HepG2 (cell line): ENCODE results near the gene MLXIPL. TPM values are rescaled to one million over a fixed set of nuclear protein-coding genes. Genes with fewer than 3 reads are reported as not detected.

Experiments
- ATAC-seq: fragments of 200-7000 bp; cut with Tn5 transposase; 3 replicates; pipeline ENCODE4 v1.9.1; 2020; ENCODE audit warnings: mild to moderate bottlenecking, moderate library complexity
- BruUV-seq: library from RNA; stranded (reverse); fragments of 400-500 nt; replicated peaks from 2 replicates; lab custom pipeline; 2021; lab: Mats Ljungman, UMichigan
- CTCF ChIA-PET: fragments of 300-600 bp; formaldehyde crosslinking; extraction: SDS; loops from one replicate; lab custom pipeline; 2021; ENCODE audit warnings: low total read pairs, inconsistent platforms, low intra/inter-chr PET ratio; lab: Yijun Ruan, JAX
- POLR2A ChIA-PET: fragments of 350-600 bp; sonication (Branson Sonifier 250); formaldehyde crosslinking; loops from one replicate; lab custom pipeline; 2020; ENCODE audit warnings: antibody characterized with exemption, inconsistent platforms; lab: Yijun Ruan, JAX
- DNase-seq: peaks from one replicate; pipeline ENCODE4 v3.0.0-alpha.2; 2015; ENCODE audit warnings: low spot score
- FAIRE-seq: peaks from 3 replicates; lab custom pipeline; 2011; peaks lifted over from hg19 to GRCh38; lab: Jason Lieb, UNC
- H2AFZ ChIP-seq: one replicate; pipeline ENCODE4 v1.6.1; 2011; ENCODE audit warnings: low read length, inconsistent platforms
- H3K27ac ChIP-seq: fragments of 300-600 bp; 3 replicates; pipeline ENCODE4 v1.8.0; 2011; ENCODE audit warnings: mixed run types, mild to moderate bottlenecking, mixed read lengths, low read length, inconsistent platforms; ENCODE audit not compliant: insufficient read depth; ENCODE audit errors: extremely low read length
- H3K27me3 ChIP-seq, 2 experiments: fragments of 200-600 bp in 1 of 2; 2 replicates in 1 of 2; 3 replicates in 1 of 2; pipeline versions ENCODE4 v1.6.0 to v1.8.0; 2011; ENCODE audit warnings: low read length in 2 of 2, mild to moderate bottlenecking in 2 of 2, moderate library complexity in 2 of 2, inconsistent platforms in 1 of 2; ENCODE audit not compliant: insufficient read depth in 2 of 2, control insufficient read depth in 1 of 2
- H3K36me3 ChIP-seq, 2 experiments: fragments of 200-600 bp in 1 of 2; replicated peaks in 1 of 2; 2 replicates in 1 of 2; 3 replicates in 1 of 2; pipeline versions ENCODE4 v1.5.1 to v1.8.0; 2011; ENCODE audit warnings: low read length in 2 of 2, inconsistent platforms in 1 of 2; ENCODE audit not compliant: insufficient read depth in 2 of 2, control insufficient read depth in 1 of 2
- H3K4me1 ChIP-seq: 2 replicates; pipeline ENCODE4 v1.5.1; 2012; ENCODE audit warnings: low read length, inconsistent platforms; ENCODE audit not compliant: insufficient read depth
- H3K4me2 ChIP-seq: 2 replicates; pipeline ENCODE4 v1.6.0; 2011; ENCODE audit warnings: low read depth, low read length, inconsistent platforms
- H3K4me3 ChIP-seq, 3 experiments: fragments of 200-600 bp in 1 of 3; sonication (generic), shearing (Covaris generic) in 1 of 3; replicated peaks in 1 of 3; 2 replicates each; pipeline ENCODE4 v1.5.1; 2011 to 2016; ENCODE audit warnings: low read length in 3 of 3, inconsistent platforms in 2 of 3, low read depth in 2 of 3, mild to moderate bottlenecking in 2 of 3, control low read depth in 1 of 3, mixed read lengths in 1 of 3; ENCODE audit not compliant: insufficient read depth in 1 of 3
- H3K79me2 ChIP-seq: one replicate; pipeline ENCODE4 v1.6.1; 2011; ENCODE audit warnings: low read length, inconsistent platforms; ENCODE audit not compliant: insufficient read depth
- H3K9ac ChIP-seq: 2 replicates; pipeline ENCODE4 v1.6.0; 2011; ENCODE audit warnings: mild to moderate bottlenecking, low read depth, low read length, inconsistent platforms; ENCODE audit not compliant: insufficient read depth
- H3K9me3 ChIP-seq: 2 replicates; pipeline ENCODE4 v1.5.1; 2012; ENCODE audit warnings: mild to moderate bottlenecking, low read length
- H4K20me1 ChIP-seq: 2 replicates; pipeline ENCODE4 v1.6.0; 2011; ENCODE audit warnings: inconsistent platforms, mild to moderate bottlenecking, low read length, moderate library complexity; ENCODE audit not compliant: insufficient read depth
- AGO2 ChIP-seq: fragments of 200-400 bp; formaldehyde crosslinking; optimal IDR thresholded peaks from 2 replicates; pipeline ENCODE3; 2017; ENCODE audit warnings: mild to moderate bottlenecking, low read depth, low read length, moderate library complexity
- RBFOX2 ChIP-seq: fragments of 200-400 bp; formaldehyde crosslinking; IDR thresholded peaks from 2 replicates; pipeline ENCODE4 v1.6.1; 2017; ENCODE audit warnings: low read depth, mild to moderate bottlenecking, low read length
- RXRB ChIP-seq: IDR thresholded peaks from 2 replicates; pipeline ENCODE4 v1.6.1; 2016; ENCODE audit warnings: borderline replicate concordance, missing genetic modification reagents, missing compliant biosample characterization
- ZBTB39 ChIP-seq: sonication (generic); formaldehyde crosslinking; IDR thresholded peaks from 2 replicates; pipeline ENCODE4 v1.5.0; 2020; ENCODE audit warnings: missing genetic modification reagents
- ZMAT3 ChIP-seq: sonication (generic); formaldehyde crosslinking; conservative IDR thresholded peaks from 2 replicates; pipeline ENCODE4 v1.7.0; 2021; ENCODE audit warnings: missing genetic modification reagents
- ZNF333 ChIP-seq: sonication (generic); formaldehyde crosslinking; IDR thresholded peaks from 2 replicates; pipeline ENCODE4 v1.4.0; 2020; ENCODE audit warnings: mild to moderate bottlenecking, missing genetic modification reagents, borderline replicate concordance
- ZNF512 ChIP-seq: sonication (generic); formaldehyde crosslinking; IDR thresholded peaks from 2 replicates; pipeline ENCODE4 v1.4.0; 2020; ENCODE audit warnings: mild to moderate bottlenecking, missing genetic modification reagents
- WGBS: methylation state at CpG from one replicate; pipeline ENCODE4 v1.1.6; 2017; ENCODE audit warnings: low lambda C conversion rate; 5-methylcytosine and 5-hydroxymethylcytosine counted together
- in situ Hi-C: cut with HindIII; loops from 2 replicates; pipeline ENCODE4 v1.10.0; 2017; ENCODE audit warnings: low pct_unique_long_range_greater_than_20kb; ENCODE audit not compliant: extremely low pct_ligation_motif_present
- intact Hi-C: fragments of 100-400 bp; cut with micrococcal nuclease; formaldehyde crosslinking; loops from one replicate; pipeline ENCODE4 v1.10.0; 2022; ENCODE audit not compliant: unreplicated experiment
- polyA plus RNA-seq, 8 experiments: library from polyadenylated mRNA; depleted of rRNA in 3 of 8; stranded (reverse) in 7 of 8; unstranded in 1 of 8; fragments of >200 nt; fragmentation: Illumina TruSeq in 4 of 8; extraction: Trizol in 4 of 8; gene quantifications; 2 replicates each; pipeline versions ENCODE4 v1.2.1 to v1.2.3, GENCODE V29; 2011 to 2016; ENCODE audit warnings: low read depth in 4 of 8, missing spikeins in 1 of 8, mixed read lengths in 1 of 8; ENCODE audit not compliant: insufficient read depth in 1 of 8
- total RNA-seq, 5 experiments: library from RNA; depleted of rRNA; stranded (reverse); fragments of >200 nt; fragmentation: Illumina TruSeq; extraction: Trizol; gene quantifications; 2 replicates each; pipeline ENCODE4 v1.2.3, GENCODE V29; 2016; ENCODE audit warnings: low read depth in 1 of 5

MLXIPL gene
- total and polyA plus RNA-seq, 2 of the 13 experiments (the other 11 are each of a cell fraction or from before 2014, with no cell fraction given): 51.6 to 60.1 TPM

GRCh38 chr7:73572767-73573186, 51.5 kb downstream of the MLXIPL start (continued):
- no peak for TF ChIP-seq RXRB (CRISPR knock-in tag)

GRCh38 chr7:73570977-73571376, 53.3 kb downstream of the MLXIPL start:
- FAIRE-seq (no peak), ATAC-seq (no peak), DNase-seq (no peak)
- Histone ChIP-seq H2AFZ (no peak overlapping the region), H3K4me2 (no peak overlapping the region), H3K27me3 (no peaks in the 10 kb centered on the region), H3K4me3 (no peak overlapping the region), H4K20me1 (peaks cover 5% of the 10 kb centered on the region; the same call in 1 of the 2 replicates), H3K9me3 (no peaks in the 10 kb centered on the region), H3K9ac (no peak overlapping the region), H3K4me1 (peaks cover 29% of the 10 kb centered on the region), H3K79me2 (peaks cover 5% of the 10 kb centered on the region), H3K27ac (no peak overlapping the region), H3K36me3 (peaks cover 27 to 51% of the 10 kb centered on the region in 2 experiments)
- POLR2A ChIA-PET: interaction anchor here (0.7 kb wide), 1 partner anchor 103 kb away, joined by 3 read pairs; no protein-coding TSS in a partner anchor
- CTCF ChIA-PET: no interaction called here
- intact Hi-C loops: no loop called here
- TF ChIP-seq AGO2 (peak; percentile 12), ZBTB39 (CRISPR knock-in tag) (no peak)
- BruUV-seq: no TSS peak
- WGBS: 95% methylated on average over 10 of the region's 10 CpGs
- in situ Hi-C loops: no loop called here

- no peak for TF ChIP-seq ZNF333 (CRISPR knock-in tag)
- TF ChIP-seq RBFOX2: peak; percentile 27; the same call in 1 of the 2 replicates
- TF ChIP-seq AGO2: peak; percentile 70
- TF ChIP-seq ZMAT3: no peak
- TF ChIP-seq ZNF512 (CRISPR knock-in tag): no peak
- POLR2A ChIA-PET: no interaction called here
- Histone ChIP-seq H3K27ac (no peak overlapping the region), H3K4me3 (no peak overlapping the region), H3K9ac (no peak overlapping the region), H2AFZ (no peak overlapping the region), H4K20me1 (peaks cover 5% of the 10 kb centered on the region; the same call in 1 of the 2 replicates), H3K4me2 (no peak overlapping the region), H3K4me1 (peaks cover 29% of the 10 kb centered on the region), H3K36me3 (peaks cover 27 to 49% of the 10 kb centered on the region in 2 experiments), H3K79me2 (peaks cover 2% of the 10 kb centered on the region), H3K9me3 (no peaks in the 10 kb centered on the region), H3K27me3 (no peaks in the 10 kb centered on the region)
- in situ Hi-C loops (no loop called here), intact Hi-C loops (no loop called here)
- BruUV-seq: no TSS peak
- WGBS: 99% methylated on average over 21 of the region's 22 CpGs
- ATAC-seq (no peak), FAIRE-seq (no peak), DNase-seq (no peak)
- CTCF ChIA-PET: no interaction called here
Measured at GRCh38 chr7:73570521-73570920, 53.8 kb downstream of the MLXIPL start.
